GM21528 (cell line): ENCODE measurements around the gene C15orf39.

ENCODE experiments used
- ATAC-seq: cut with Tn5 transposase; IDR thresholded peaks from one replicate; pipeline ENCODE4 v1.9.1; 2021; ENCODE audit warnings: mild to moderate bottlenecking, moderate library complexity; ENCODE audit not compliant: unreplicated experiment, low FRiP score

Gene C15orf39

GRCh38 chr15:75171408-75171807 is 30.3 kb upstream of the C15orf39 start:
- ATAC-seq: no peak

GRCh38 chr15:75172284-75172820 is 29.3 kb upstream of the C15orf39 start:
- ATAC-seq: no peak

GRCh38 chr15:75174102-75174501 is 27.6 kb upstream of the C15orf39 start:
- ATAC-seq: no peak

GRCh38 chr15:75174729-75175128 is 27.0 kb upstream of the C15orf39 start:
- ATAC-seq: no peak

- ATAC-seq: no peak
These were observed 25.3 kb upstream of the C15orf39 start for GRCh38 chr15:75176396-75176761.

- no peak for ATAC-seq
These were observed 24.2 kb upstream of the C15orf39 start for GRCh38 chr15:75177360-75178071.

GRCh38 chr15:75178171-75178937 is 23.3 kb upstream of the C15orf39 start:
- no peak for ATAC-seq

- ATAC-seq: no peak
These were observed 22.5 kb upstream of the C15orf39 start for GRCh38 chr15:75178938-75179745.

- no peak for ATAC-seq
These were observed 21.9 kb upstream of the C15orf39 start for GRCh38 chr15:75179746-75180140.

- no peak for ATAC-seq
These were observed 19.9 kb upstream of the C15orf39 start for GRCh38 chr15:75181780-75182179.

GRCh38 chr15:75182187-75183131 is 19.2 kb upstream of the C15orf39 start:
- no peak for ATAC-seq

- ATAC-seq: no peak
These were observed 16.2 kb upstream of the C15orf39 start for GRCh38 chr15:75185271-75186029.

- no peak for ATAC-seq
These were observed 15.6 kb upstream of the C15orf39 start for GRCh38 chr15:75186044-75186443.

- no peak for ATAC-seq
These were observed 13.2 kb upstream of the C15orf39 start for GRCh38 chr15:75188499-75188898.

- no peak for ATAC-seq
These were observed 10.4 kb upstream of the C15orf39 start for GRCh38 chr15:75191235-75191634.

GRCh38 chr15:75192307-75192706 is 9.4 kb upstream of the C15orf39 start:
- ATAC-seq: no peak

- no peak for ATAC-seq
These were observed 8.4 kb upstream of the C15orf39 start for GRCh38 chr15:75193272-75193671.

GRCh38 chr15:75193976-75194375 is 7.7 kb upstream of the C15orf39 start:
- no peak for ATAC-seq

- no peak for ATAC-seq
These were observed 7.3 kb upstream of the C15orf39 start for GRCh38 chr15:75194397-75194796.
